Heart left ventricle (tissue), 16 donors: ENCODE results near the gene SERPINE3. TPM values are rescaled to one million over a fixed set of nuclear protein-coding genes. Genes with fewer than 3 reads are reported as not detected.

ENCODE experiments used
- ATAC-seq, 4 donors: fragments of 200-7000 bp; cut with Tn5 transposase; one replicate each; pipeline ENCODE4 v1.9.1; 2020 to 2022; ENCODE audit warnings: moderate library complexity in 4 of 4, mild to moderate bottlenecking in 3 of 4, moderate number of reproducible peaks in 1 of 4
- DNase-seq, 5 donors: peaks; one replicate each; pipeline ENCODE4 v3.0.0-alpha.2; 2020
- H3K27ac ChIP-seq, 12 donors: fragments of 200-600 bp; sonication (generic) in 4 of 12; one replicate each; pipeline versions ENCODE4 v1.5.0 to v1.8.0; 2016 to 2022; ENCODE audit warnings: mild to moderate bottlenecking in 2 of 12
- H3K27me3 ChIP-seq, 9 donors: fragments of 200-600 bp; sonication (generic) in 2 of 9; one replicate each; pipeline versions ENCODE4 v1.5.1 to v1.8.0; 2016 to 2022; ENCODE audit warnings: mild to moderate bottlenecking in 3 of 9
- H3K36me3 ChIP-seq, 9 donors: fragments of 200-600 bp; sonication (generic) in 2 of 9; one replicate each; pipeline versions ENCODE4 v1.5.0 to v1.8.0; 2018 to 2022; ENCODE audit warnings: mild to moderate bottlenecking in 2 of 9
- H3K4me1 ChIP-seq, 12 donors: fragments of 200-600 bp; sonication (generic) in 4 of 12; one replicate each; pipeline versions ENCODE4 v1.5.0 to v1.8.0; 2016 to 2022; ENCODE audit warnings: mild to moderate bottlenecking in 3 of 12
- H3K4me3 ChIP-seq, 12 donors: fragments of 200-600 bp; sonication (generic) in 4 of 12; one replicate each; pipeline versions ENCODE4 v1.5.0 to v1.8.0; 2017 to 2022; ENCODE audit warnings: mild to moderate bottlenecking in 9 of 12, moderate library complexity in 4 of 12
- H3K9me3 ChIP-seq, 12 donors: fragments of 200-600 bp; sonication (generic) in 4 of 12; one replicate each; pipeline versions ENCODE4 v1.5.0 to v1.8.0; 2016 to 2022; ENCODE audit warnings: mild to moderate bottlenecking in 1 of 12
- POLR2A ChIP-seq, 2 donors: fragments of 450-650 bp; IDR thresholded peaks; one replicate each; pipeline ENCODE4 v1.6.1; 2017; ENCODE audit warnings: antibody characterized with exemption in 2 of 2, mild to moderate bottlenecking in 2 of 2, moderate library complexity in 2 of 2
- WGBS, 4 donors: extraction: QIAGEN DNeasy Blood & Tissue Kit in 2 of 4; methylation state at CpG; one replicate each; pipeline versions ENCODE4 v1.1.5 to v1.1.7; 2013 to 2018; 5-methylcytosine and 5-hydroxymethylcytosine counted together
- intact Hi-C, 10 donors: fragments of 100-400 bp; cut with DNase I; formaldehyde crosslinking; loops; one replicate each; pipeline versions ENCODE4 v1.11.1 to v1.14.2; 2022
- polyA plus RNA-seq, 2 donors: library from polyadenylated mRNA; stranded (reverse); fragments of 200-250 nt; gene quantifications; one replicate each; pipeline ENCODE4 v1.2.3, GENCODE V29; 2013
- total RNA-seq, 9 donors: library from RNA; depleted of rRNA in 2 of 9; stranded (reverse); fragments of >200 nt in 2 of 9; fragmentation: NEBNext Ultra II Directional in 3 of 9; extraction: Animal tissue kit (Norgen Biotek cat#: 25700) in 3 of 9; gene quantifications; one replicate each; pipeline versions ENCODE4 v1.1.0 to v1.2.4, GENCODE V29; 2016 to 2023
- TF ChIP-seq, protein P1 (sequence below), 12 donors: fragments of 200-600 bp; sonication (generic) in 4 of 12; IDR thresholded peaks; one replicate each; pipeline versions ENCODE4 v1.5.0 to v1.8.0; 2018 to 2022; ENCODE audit warnings: antibody characterized with exemption in 12 of 12, mild to moderate bottlenecking in 5 of 12
- donor health status: ischemic (EF 13 %, LVEDD 7.1; RV severe dilation, severe dysfunction).
- donor health status: healthy with polysubstance abuse.
- donor health status: DM: no; HTN: yes; CAD: no.
- donor health status: DM: no; HTN: no; CAD: no.
- donor health status: ischemic (EF 25% LVEDD 6.9; RV normal size, moderate dysfunction).
- donor health status: ischemic (EF 25% LVEDD 5.7; RV mildly dilated, moderate dysfunction).
- donor health status: healthy.
- donor health status: DM: yes; HTN: yes; CAD: no.
- donor health status: ischemic (EF 35%, LVEDD 5.7; RV mildly dilated, moderate dysfunction).
- donor health status: nonischemic (EF 11% LVEDD 7.7; RV severe dilation, severe dysfunction).
- donor health status: DM: yes; HTN: yes; CAD: no.
- donor health status: PGD.
- donor health status: ischemic (EF 29% LVEDD 5.4; RV normal size, mild dysfunction).
- donor health status: nonischemic (EF 23%, LVEDD 6.1; RV moderate dilation, normal function).

The SERPINE3 gene
- total and polyA plus RNA-seq, 11 donors, result 0.14 TPM; not detected in 10

DNA sequence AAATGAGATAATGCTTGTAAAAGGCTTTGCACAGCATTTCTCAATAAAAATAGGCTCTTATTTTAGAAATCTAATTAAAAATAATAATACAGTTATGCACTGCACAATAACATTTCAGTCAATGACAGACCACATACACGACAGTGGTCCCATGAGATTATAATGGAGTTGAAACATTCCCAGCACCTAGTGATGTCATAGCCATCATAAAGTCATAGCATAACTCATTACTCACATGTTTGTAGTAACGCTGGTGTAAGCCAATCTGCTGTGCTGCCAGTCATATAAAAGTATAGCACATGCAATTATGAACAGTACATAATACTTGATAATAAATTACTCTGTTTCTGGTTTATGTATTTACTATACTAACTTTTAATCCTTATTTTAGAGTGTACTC lies 12.7 kb upstream of the SERPINE3 start:
- no peak overlapping the region for H3K4me3 ChIP-seq
- no peak for ATAC-seq
- peaks cover 0 to 10% (median 0%) of the 10 kb centered on the region in 12 donors for H3K4me1 ChIP-seq
- TF ChIP-seq, protein P1, sequence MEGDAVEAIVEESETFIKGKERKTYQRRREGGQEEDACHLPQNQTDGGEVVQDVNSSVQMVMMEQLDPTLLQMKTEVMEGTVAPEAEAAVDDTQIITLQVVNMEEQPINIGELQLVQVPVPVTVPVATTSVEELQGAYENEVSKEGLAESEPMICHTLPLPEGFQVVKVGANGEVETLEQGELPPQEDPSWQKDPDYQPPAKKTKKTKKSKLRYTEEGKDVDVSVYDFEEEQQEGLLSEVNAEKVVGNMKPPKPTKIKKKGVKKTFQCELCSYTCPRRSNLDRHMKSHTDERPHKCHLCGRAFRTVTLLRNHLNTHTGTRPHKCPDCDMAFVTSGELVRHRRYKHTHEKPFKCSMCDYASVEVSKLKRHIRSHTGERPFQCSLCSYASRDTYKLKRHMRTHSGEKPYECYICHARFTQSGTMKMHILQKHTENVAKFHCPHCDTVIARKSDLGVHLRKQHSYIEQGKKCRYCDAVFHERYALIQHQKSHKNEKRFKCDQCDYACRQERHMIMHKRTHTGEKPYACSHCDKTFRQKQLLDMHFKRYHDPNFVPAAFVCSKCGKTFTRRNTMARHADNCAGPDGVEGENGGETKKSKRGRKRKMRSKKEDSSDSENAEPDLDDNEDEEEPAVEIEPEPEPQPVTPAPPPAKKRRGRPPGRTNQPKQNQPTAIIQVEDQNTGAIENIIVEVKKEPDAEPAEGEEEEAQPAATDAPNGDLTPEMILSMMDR (IDR thresholded peaks at IDR 0.05), result no peak
- no peak for TF ChIP-seq POLR2A (IDR thresholded peaks at IDR 0.05)
- no peak for DNase-seq
- H3K27me3 ChIP-seq, result no peaks in the 10 kb centered on the region
- intact Hi-C loops, result no loop called here
- 78 to 84% (median 80%) methylated on average over 2 of the region's 2 CpGs for WGBS, 4 donors
- no peak overlapping the region for H3K27ac ChIP-seq
- H3K9me3 ChIP-seq, result no peaks in the 10 kb centered on the region
- H3K36me3 ChIP-seq, result no peaks in the 10 kb centered on the region

DNA sequence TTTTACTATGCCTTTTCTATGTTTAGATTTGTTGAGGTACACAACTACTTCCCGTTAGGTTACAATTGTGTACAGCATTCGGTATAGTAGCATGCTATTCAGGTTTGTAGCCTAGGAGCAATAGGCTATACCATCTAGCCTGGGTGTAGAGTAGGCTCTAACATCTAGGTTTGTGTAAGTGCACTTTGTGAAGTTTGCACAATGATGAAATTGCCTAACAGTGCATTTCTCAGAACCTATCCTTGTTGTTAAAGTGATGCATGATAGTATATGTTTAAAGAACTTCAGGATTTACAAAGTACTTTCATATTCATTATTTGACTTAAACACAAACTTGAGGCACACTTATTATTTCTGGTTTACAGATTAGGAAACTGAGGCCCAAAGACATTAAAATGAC lies 11.5 kb upstream of the SERPINE3 start:
- Histone ChIP-seq H3K4me1 (peaks cover 0 to 10% (median 0%) of the 10 kb centered on the region in 12 donors), H3K27me3 (no peaks in the 10 kb centered on the region), H3K4me3 (no peak overlapping the region), H3K36me3 (no peaks in the 10 kb centered on the region), H3K9me3 (no peaks in the 10 kb centered on the region), H3K27ac (no peak overlapping the region)
- intact Hi-C loops, result no loop called here
- 93 to 100% (median 96%) methylated on average over 2 of the region's 2 CpGs for WGBS, 4 donors
- DNase-seq, result no peak
- no peak for ATAC-seq
- TF ChIP-seq, protein P1 (IDR thresholded peaks at IDR 0.05), result no peak
- no peak for TF ChIP-seq POLR2A (IDR thresholded peaks at IDR 0.05)

DNA sequence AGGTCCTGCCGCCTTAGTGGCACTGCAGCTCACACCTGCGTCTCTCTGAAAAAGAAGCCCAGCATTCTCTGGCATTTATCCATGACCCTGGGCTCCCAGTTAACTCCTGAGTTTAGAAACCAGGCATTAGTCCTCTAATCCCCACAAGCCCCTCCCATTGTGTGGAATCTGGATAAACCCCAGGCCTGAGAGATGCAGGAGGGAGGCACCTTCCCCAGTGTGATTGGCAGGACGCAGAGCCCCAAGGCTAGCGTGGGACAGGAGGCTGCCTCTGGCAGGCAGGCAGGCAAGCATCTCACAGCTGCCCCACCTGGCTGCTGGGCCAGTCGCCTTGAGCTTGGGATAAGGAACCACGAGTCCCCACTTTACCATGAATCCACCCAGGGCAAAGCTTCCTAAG lies 11.0 kb upstream of the SERPINE3 start:
- intact Hi-C loops, result no loop called here
- no peaks in the 10 kb centered on the region for H3K9me3 ChIP-seq
- DNase-seq (no peak), ATAC-seq (no peak)
- H3K27ac ChIP-seq, result no peak overlapping the region
- WGBS, 4 donors, result 76 to 83% (median 78%) methylated on average over 5 to 6 of the region's 6 CpGs
- no peaks in the 10 kb centered on the region for H3K36me3 ChIP-seq
- peaks cover 0 to 10% (median 0%) of the 10 kb centered on the region in 12 donors for H3K4me1 ChIP-seq
- no peaks in the 10 kb centered on the region for H3K27me3 ChIP-seq
- TF ChIP-seq POLR2A (IDR thresholded peaks at IDR 0.05), result no peak
- TF ChIP-seq, protein P1 (IDR thresholded peaks at IDR 0.05), result no peak
- no peak overlapping the region for H3K4me3 ChIP-seq

DNA sequence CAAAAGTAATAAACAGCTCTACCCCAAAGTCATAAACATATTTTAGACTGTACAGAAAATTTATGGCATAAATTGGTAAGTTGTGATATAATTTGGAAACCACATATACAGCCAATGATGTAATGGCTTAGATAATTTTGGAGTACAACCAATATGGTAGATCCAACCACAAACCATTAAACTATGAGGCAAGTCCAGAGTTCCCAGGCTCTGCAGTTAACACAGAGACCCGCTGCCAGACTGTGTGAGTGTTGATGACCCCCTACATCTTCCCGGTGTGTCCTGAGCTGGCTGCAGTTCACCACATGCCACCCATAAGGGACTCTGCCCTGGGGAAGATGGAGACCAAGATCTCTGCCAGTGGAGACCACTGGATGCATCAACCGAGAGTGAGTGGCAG lies 9.9 kb upstream of the SERPINE3 start:
- WGBS, 4 donors, result 93 to 97% (median 95%) methylated on average over 3 of the region's 3 CpGs
- intact Hi-C loops, result no loop called here
- TF ChIP-seq, protein P1 (IDR thresholded peaks at IDR 0.05), result no peak
- no peak for TF ChIP-seq POLR2A (IDR thresholded peaks at IDR 0.05)
- no peaks in the 10 kb centered on the region for H3K9me3 ChIP-seq
- no peaks in the 10 kb centered on the region for H3K36me3 ChIP-seq
- peaks cover 0 to 10% (median 0%) of the 10 kb centered on the region in 12 donors for H3K4me1 ChIP-seq
- no peak overlapping the region for H3K27ac ChIP-seq
- no peak for DNase-seq
- H3K4me3 ChIP-seq, result no peak overlapping the region
- no peak for ATAC-seq
- H3K27me3 ChIP-seq, result no peaks in the 10 kb centered on the region
